GM19463 (cell line): ENCODE measurements around the gene ZNF341.
A peak's percentile ranks its signal among the peaks of the same experiment; 100 is the strongest.
"Not testable (repeated sequence)": the region's sequence is repeated elsewhere in the genome, so short reads cannot be mapped to it uniquely, and the experiment has no call there.

ENCODE experiments used
- ATAC-seq: cut with Tn5 transposase; IDR thresholded peaks from one replicate; pipeline ENCODE4 v1.9.1; 2021; ENCODE audit warnings: mild to moderate bottlenecking, moderate library complexity; ENCODE audit not compliant: unreplicated experiment

The ZNF341 gene

DNA sequence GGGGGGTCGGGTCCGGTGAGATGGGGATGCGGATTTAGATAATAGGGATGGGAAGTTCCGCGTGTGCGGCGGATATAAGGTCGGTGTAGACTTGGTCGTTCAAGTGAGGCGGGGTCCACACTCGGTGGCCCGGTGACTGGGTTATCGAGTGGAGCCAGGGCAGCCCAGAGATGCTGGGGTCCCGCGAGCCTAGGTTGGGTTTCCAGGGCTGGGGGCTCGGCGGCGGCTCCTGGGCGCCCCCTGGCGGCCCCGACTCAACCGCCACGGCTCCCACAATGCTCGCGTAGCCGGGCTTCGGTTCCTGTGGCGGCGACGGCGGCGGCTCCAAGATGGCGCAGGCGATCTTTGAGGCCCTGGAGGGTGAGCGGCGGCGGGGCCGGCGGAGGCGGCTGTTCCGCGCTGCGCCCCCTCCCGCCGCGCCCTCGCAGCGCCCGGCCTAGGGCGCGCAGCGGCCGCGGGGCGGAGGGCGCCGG lies at the start of gene ZNF341:
TSS of gene ZNF341 (plus strand) at position 304 of the 473 bp plus-strand sequence. CDS start at position 330, 26 bp downstream.
- ATAC-seq = peak; percentile 57

DNA sequence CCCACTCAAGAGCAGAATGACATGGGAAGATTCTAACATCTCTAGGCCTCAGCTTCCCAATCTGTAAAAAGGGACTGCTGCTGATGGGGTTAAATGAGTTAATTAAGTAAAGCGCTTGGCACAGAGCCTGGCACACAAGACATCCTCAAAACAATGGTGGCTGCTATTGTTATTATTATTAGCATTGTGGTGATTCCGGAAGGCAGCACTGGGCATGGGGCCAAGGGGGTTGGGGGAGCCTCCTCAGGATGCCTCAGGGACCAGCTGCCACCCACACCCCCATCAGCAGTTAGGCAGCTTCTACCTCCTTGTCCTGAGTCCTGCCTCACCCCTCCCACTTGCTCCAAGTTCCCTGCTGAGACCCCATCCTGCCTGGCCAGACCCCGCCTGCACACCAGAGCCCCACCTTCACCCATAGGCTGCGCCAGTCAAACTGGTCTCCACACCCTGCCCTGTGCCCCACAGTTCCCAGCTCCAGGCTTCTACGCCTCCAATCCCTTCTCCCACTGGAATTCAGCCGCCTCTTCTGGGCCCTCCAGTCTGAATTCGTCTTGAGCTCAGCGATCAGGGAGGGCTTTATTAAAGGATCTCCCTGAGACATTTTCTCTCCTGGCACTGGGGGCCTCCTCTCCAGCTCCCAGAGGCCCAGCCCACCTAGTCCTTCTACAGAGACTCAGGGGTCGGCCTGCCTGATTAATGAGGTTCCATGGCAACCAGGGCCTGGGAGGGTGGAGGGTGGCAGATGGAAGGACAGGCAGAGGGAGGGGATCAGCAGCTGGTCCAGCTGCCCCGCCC lies 47.1 kb upstream of the ZNF341 start:
- ATAC-seq = no peak

DNA sequence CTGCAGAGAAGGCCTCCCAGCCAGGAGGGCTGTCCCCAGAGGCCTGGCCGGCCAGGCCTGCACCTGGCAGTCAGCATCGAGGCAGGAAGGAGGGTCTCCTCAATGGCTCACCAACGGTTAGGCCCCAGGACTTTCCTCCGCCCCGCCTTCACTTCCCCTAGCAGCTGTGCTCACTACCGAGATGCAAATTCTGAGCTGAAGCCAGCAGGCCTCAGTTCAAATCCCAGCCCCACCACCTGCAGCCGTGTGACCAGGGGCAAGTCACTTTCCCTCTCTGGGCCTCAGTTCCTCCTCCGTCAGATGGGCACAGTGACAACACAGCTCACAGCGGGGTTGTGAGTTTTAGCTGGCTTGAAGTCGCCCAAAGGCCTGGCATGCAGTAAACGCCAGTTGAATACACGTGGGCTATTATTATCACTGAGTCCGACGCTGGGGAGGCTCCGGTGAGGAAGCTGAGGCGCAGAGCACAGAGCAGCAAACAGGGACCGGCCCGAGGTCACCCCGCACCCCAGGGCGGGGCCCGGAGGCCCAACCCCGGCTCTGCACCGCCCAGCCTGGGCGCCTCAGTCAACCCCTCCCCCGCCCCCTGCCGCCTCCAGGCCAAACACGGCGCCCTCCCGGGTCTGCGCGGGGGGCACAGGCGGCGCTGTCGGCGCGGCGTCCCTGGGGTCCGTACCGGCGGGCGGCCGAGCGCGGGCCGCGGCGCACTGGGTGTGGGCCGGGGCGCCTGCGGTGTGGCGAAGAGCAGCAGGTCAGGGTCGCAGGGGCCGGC lies 46.3 kb upstream of the ZNF341 start:
- ATAC-seq = peak; percentile 34

DNA sequence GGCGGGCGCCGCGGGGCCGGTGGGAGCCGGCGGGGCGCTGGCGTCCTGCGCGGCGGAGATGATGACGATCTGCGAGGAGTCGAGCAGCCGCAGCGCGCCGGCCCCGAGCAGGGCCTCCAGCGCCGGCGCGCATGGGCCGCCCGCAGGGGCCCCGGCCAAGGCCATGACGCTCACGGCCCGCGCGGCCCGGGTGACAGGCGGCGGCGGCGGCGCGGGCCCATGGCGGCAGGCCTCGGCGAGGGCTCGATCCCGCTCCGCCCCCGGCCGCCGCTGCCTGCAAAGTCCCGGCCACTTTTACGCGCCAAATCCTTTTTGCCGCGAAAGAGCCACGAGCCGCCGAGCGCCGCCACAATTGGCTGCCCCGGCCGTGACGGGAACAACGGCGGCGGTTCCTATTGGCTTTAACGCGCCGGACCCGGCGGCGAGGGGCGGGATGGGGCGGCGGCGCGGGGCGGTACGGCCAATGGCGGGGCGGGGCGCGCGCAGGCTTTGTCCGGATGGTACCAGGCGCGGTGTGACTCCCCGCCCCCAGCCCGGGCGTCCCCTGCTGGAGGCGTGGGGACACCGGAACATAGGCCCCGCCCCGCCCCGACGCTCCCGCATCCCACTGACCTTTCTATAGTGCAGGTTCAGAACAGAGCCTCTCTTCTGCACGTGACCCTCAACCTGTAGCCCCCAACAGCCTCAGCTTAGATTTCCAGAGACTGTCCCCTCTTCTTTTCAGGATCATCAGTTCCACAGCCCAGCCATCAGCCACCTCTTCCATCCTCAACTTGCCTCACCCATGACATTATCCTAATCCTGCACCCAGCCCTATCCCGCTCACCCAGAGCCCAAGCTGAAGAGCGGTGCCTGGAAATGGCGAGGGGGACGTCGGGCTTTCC lies 45.5 kb upstream of the ZNF341 start, which contains the start of gene E2F1:
TSS of gene E2F1 (minus strand) at position 286 of the 884 bp plus-strand sequence. CDS start at position 165, 121 bp downstream.
- peak; percentile 87 for ATAC-seq

DNA sequence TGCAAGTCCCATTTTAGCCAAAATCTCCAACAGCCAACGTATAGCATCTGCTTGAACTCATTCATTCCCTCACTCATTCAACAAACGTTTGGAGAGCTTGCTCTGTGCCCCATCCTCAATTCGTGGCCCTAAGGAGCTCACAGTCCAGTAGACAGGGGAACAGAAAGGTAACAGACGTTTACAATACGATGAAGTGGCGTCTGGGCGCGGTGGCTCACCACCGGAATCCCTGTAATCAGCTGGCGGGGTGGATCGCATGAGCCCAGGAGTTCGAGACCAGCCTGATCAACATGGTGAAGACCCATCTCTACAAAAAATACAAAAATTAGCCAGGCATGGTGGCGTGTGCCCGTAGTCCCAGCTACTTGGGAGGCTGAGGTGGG lies 44.8 kb upstream of the ZNF341 start:
- ATAC-seq = no peak

DNA sequence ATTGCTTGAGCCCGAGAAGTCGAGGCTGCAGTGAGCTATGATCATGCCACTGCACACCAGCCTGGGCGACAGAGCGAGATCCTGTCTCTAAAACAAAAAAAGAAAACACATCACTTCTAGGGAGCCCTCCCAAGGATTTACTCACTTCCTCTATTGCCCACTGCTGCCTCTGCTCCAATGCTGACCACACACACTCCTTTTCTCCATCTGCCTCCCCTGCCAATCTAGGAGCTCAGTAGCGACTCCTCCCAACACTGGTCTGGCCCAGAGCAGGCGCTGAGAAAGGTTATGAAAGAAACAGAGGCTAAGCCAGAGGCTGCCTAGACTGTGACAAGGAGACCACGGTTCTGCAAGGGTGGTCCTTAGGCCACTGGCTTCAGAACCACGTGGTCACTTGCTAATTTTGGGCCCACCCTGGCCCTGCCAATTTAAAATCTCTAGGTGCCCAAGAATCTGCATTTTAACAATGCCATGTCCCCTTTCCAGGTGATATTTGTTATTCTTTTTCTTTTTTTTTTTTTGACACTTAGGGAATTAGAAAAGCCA lies 44.4 kb upstream of the ZNF341 start:
- ATAC-seq = no peak

DNA sequence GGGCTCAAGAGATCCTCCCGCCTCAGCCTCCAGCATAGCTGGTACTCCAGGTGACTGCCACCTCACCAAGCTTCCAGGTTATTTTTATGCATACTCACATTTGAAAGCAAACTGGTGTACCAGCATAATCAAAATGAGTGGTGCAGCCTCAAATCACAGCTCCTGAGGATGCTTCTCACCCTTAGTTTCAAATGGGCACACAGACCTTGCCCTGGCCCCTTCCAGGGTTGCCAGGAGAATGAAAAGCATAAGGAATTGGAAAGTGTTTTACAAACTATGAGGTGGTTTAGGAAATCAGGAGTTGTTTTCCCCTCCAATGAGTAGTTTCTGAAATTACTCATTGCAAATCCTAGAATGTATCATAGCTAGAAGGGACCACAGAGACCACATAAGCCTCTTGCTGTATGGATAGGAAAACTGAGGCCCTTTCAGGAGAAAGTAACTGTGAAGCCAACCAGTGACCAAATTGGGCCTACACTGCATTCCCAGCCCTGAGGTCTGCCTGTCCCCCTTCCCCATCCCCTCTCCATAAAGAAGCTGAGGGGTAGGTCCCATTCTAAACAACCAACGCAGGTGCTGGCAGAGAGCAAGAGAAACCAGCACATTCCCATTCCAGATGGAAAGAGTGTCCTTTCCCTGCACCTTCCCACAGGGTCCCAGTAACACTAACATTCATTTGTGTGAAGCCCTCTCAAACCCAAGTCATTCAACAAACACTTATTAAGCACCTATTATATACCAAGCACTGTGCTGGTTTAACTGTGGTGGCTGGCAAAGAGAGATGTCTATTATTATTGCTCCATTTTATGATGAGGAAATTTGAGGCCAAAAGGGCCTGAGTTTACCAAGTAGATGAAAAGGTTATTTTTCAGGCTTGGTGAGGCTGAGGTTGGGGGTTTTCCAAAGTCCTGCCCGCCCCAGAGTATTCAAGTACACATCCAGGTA lies 43.5 kb upstream of the ZNF341 start:
- ATAC-seq = no peak

DNA sequence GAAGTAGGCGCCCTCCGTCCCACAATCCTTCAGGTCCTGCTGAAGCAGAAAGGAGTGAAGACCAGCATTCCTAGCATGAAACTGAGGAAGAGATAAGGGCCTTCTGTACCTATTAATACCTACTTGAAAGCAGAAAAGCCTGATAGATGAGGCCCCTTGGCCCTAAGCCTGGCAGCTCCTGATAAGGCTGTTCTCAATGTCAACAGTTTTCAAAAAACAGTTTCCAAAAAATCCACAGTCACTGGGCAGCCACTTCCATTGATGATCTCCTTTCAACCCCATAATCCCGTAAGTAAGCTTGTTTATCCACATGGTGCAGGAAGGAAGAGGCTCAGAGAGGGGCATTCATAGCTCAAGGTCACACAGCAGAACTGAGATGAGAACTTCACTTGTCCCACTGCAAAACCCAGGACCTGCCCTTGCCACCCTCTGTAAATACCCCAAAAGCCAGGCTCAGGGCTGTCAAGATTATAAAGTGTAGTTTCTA lies 42.8 kb upstream of the ZNF341 start:
- ATAC-seq = no peak

DNA sequence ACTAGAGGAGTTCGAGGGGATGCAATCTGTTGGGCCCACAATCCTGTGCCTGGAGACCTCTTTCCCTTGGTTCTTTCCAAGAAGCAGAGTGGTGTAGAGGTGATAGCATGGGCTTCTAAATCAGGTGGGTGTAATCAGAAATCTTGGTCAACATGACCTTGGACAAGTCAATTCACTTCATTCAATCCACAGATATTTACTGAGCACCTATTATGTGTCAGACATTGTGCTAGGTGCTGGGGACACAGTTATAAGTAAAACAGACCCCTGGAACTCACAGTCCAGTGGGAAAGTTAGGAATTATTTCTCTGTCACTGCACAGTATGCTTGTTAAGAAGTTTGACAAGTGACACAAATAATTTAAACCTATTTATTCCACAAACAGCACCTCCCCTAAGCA lies 42.3 kb upstream of the ZNF341 start:
- no peak for ATAC-seq

DNA sequence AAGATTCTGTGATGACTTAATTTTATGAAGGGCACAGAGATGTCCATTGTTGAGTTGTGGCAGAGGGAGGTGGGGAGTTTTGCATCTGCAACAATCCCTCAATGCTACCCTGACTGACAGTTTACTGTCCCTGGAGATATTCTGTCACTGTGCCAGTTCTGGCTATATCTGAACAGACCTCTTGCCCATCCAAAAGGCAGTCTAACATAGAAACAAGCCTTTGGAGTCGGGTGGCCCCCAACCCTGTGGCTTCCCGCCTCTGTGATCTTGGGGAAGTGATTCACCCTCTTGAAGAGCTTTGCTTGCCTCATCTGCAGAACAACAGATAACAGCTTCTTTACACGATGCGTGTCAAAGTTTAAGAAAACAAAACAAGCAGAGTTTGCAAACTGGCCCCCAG lies 41.8 kb upstream of the ZNF341 start:
- no peak for ATAC-seq

DNA sequence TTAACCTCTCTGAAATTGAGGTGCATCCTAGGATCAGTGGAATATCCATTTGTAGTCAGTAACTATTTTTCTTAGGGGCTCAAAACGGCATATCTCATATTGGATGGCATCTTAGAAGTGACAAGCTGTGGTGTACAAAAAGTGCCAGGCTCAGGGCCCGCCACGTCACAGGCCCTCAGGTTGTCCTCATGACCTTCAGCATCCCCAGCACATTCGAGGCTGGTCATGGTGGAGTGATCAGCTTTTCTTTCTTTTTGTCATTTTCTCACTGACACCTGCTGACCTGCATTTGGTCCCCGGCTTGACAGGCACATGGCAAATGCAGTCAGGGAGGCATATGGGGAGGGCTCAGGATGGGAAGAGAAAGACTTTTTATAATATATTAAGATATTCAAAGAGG lies 38.5 kb upstream of the ZNF341 start:
- no peak for ATAC-seq

DNA sequence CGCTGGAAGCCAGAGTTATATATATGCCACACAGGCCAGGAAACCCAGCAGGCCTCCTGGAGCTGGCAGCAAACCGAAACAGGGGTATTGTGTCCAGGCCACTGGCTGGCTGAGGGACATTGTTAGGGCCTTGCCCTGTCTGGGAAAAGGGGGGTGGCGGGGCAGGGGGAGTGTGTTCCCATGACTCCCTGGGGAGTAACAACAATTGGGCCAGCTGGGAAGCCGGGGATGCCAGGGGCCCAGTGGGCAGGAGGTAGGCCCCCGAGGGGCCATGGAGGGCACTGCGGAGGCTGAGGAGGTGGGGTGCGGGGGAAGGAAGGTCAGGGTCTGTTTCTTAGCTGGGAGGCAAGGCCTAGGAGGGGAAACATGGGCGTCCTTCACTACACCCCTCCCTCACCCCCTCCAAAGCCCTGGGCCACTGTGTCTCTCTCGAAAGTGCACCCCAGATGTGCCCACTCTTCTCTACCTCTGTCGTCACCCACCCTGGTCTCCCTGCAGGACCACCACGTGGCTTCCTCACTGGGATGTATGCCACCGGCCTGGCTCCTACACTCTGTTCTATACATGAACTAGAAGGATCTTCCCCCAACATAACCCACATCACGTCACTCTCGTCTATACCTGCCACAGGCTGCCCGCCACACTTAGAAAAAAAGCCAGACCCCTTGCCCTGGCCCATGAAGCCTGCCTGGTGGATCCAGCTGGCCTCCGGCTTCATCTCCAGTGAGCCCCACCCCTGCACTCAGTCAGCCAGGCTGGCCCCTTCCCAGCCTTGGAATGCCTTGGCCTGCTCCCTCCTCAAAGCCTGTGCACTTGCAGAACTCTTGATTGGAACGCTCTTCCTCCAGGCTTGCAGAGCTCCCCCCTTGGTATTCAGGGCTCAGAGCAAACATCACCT lies 37.8 kb upstream of the ZNF341 start:
- ATAC-seq = no peak

DNA sequence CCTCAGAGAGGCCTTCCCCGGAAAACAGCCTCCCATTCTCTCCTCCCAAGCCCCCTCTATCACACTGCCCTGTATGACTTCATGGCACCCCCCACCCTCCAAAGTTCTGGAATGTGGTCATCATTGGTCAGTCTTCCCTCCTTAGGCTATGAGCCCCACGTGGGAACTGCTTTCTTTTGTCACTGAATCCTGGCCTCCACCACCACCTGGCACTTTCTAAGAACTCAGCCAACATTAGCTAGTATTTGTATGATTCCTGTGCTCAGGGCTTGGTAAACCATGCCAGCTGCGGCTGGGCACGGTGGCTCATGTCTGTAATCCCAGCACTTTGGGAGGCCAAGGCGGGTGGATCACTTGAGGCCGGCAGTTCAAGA lies 37.2 kb upstream of the ZNF341 start:
- ATAC-seq = no peak

DNA sequence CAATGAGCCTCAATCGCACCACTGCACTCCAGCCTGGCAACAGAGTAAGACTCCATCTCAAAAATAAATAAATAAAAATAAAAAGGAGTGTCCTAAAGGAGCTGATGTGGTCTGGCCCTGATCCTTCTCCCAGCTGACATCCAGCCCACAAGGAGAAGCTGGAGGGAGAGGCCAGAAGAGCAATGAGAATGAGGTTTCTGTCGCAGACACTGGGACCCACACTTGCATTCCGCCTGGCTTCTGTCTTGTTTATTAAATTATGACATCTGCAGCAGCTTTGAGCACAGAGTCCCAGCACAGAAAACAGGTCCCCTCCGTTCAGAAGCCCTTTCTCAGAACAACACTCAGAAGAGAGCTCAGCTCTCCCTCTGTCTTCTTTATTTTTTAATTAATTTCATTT lies 35.3 kb upstream of the ZNF341 start:
- ATAC-seq = no peak

DNA sequence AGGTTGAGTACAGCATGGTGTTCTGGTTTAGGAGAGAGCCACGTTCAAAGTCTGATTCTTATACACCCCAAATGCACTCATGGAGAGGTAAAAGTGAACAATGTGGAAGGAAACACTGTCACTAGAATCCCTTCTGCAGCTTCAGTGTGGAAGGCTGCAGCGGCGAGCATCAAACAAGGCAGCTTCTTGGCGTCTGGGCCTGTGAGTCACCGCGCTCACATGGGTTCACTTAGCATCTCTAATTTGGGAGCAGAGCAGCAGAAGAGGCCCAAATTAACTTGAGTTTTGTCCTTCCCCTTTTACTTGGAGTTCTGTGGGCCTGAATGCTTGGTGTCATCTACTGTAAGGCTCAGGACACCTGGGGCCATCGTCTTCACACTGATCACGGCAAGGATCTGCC lies 34.7 kb upstream of the ZNF341 start:
- no peak for ATAC-seq

DNA sequence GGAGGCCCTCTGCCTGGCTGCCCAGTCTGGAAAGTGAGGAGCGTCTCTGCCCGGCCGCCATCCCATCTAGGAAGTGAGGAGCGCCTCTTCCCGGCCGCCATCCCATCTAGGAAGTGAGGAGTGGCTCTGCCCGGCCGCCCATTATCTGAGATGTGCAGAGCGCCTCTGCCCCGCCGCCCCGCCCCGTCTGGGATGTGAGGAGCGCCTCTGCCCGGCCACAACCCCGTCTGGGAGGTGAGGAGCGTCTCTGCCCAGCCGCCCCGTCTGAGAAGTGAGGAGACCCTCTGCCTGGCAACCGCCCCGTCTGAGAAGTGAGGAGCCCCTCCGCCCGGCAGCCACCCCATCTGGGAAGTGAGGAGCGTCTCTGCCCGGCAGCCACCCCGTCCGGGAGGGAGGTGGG lies 32.8 kb upstream of the ZNF341 start:
- ATAC-seq = not testable (repeated sequence)

DNA sequence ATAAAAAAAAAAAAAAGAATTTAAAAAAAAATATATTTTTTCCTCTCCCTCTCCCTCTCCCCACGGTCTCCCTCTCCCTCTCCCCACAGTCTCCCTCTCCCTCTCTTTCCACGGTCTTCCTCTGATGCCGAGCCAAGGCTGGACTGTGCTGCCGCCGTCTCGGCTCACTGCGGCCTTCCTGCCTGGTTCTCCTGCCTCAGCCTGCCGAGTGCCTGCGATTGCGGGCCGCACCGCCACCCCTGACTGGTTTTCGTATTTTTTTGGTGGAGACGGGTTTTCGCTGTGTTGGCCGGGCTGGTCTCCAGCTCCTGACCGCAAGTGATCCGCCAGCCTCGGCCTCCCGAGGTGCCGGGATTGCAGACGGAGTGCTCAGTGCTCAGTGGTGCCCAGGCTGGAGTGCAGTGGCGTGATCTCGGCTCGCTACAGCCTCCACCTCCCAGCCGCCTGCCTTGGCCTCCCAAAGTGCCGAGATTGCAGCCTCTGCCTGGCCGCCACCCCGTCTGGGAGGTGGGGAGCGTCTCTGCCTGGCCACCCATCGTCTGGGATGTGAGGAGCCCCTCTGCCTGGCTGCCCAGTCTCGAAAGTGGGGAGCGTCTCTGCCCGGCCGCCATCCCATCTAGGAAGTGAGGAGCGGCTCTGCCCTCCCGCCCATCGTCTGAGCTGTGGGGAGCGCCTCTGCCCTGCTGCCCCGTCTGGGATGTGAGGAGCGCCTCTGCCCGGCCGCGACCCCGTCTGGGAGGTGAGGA lies 30.9 kb upstream of the ZNF341 start:
- ATAC-seq = not testable (repeated sequence)
